GM21717 (cell line): ENCODE measurements around the gene OSBPL7.

ENCODE experiments used
- ATAC-seq: cut with Tn5 transposase; IDR thresholded peaks from one replicate; pipeline ENCODE4 v1.9.1; 2021; ENCODE audit warnings: mild to moderate bottlenecking, moderate library complexity; ENCODE audit not compliant: unreplicated experiment

OSBPL7 gene

DNA sequence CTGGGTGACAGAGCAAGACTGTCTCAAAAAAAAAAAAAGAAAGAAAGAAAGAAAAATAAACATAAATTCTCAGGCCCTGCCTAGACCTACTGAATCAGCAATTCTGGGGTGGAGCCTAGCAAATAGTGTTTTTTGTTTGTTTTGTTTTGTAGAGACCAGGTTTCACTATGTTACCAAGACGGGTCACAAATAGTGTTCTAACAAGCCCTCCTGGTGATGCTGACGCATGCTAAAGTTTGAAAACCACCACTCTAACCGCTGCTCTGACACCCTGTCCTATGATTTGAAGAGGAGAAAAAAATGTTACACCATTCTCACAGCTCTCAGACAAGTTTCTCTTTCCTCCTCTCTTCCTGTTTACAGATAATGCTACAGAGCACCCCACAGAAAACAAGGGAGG is 8.3 kb upstream of the OSBPL7 start:
- ATAC-seq: no peak

DNA sequence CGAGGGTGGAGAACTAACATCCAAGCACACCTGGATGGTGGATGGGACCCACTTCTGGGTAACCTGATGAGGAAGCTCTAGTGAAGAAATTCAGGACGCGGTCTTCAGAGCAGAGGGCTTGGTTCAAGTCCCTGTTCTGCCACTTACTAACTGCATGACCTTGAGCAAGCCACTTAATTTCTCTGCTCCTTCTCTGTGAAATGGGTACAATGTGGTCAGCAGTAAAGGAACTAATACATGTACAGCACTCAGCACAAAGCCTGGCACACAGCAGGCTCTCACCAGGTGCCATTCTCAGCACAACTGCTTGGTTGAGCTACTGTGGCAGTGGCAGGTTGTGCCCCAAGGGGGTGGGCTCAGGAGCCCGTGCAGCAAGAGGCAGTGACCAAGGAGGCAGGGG is 1.9 kb upstream of the OSBPL7 start:
- no peak for ATAC-seq

DNA sequence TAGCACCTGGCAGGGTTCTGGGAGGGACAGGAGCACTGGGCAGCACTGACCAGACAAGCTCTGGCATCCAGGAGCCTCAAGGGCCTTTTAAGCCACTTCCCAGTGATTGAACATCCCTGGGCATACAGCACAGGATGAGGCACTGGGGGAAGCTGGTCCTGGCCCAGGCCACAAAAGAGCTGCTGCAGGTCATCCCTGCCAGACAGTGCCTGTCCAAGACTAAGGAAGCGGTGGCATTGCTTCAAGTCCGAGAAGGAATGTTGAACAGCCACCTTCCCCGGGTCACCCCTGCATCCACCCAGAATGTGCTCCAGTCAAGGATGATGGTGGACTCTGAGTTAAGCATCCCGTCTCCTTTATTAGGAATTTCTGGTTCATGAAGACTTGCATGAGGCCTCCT is 1.2 kb upstream of the OSBPL7 start:
- no peak for ATAC-seq

DNA sequence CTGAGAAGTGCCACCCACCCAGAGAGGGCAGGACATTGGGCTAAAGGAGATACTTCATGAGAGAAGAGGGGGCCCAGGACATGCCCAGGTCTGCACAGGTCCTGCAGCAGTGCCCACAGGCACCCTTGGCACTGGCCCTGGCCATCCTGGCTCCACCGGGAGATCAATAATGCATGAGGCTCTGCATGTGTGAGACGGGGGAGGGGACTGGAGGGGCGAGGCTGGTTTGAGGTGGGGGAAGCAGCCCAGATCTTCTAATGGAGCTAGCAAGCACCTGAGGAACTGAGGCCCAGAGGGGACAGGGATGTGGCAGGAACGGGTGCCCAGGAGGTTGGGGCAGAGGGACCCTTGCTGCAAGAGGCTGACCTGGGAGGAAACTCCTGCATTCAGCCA is 567 bp downstream of the OSBPL7 start:
- no peak for ATAC-seq

- no peak for ATAC-seq
These were observed 1.4 kb downstream of the OSBPL7 start for GRCh38 chr17:47820033-47820789.

DNA sequence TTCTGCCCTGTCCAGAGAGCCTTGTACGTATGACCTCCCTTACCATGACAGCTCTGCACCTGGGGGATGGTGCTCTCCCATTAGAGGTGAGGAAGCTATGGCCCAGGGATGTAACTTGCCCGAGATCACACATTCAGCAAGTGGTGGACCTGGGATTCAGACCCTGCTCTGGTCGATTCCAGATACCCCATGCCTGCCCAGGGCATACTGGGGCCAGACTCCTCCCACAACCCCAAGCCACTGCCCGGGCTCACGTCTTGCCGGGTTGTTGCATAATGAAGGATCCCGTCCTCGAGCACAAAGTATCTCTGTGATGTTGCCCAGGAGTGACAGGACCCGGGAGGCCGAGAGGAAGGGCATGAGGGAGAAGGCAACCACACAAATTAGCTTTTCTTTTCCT is 2.1 kb downstream of the OSBPL7 start:
- ATAC-seq: no peak

DNA sequence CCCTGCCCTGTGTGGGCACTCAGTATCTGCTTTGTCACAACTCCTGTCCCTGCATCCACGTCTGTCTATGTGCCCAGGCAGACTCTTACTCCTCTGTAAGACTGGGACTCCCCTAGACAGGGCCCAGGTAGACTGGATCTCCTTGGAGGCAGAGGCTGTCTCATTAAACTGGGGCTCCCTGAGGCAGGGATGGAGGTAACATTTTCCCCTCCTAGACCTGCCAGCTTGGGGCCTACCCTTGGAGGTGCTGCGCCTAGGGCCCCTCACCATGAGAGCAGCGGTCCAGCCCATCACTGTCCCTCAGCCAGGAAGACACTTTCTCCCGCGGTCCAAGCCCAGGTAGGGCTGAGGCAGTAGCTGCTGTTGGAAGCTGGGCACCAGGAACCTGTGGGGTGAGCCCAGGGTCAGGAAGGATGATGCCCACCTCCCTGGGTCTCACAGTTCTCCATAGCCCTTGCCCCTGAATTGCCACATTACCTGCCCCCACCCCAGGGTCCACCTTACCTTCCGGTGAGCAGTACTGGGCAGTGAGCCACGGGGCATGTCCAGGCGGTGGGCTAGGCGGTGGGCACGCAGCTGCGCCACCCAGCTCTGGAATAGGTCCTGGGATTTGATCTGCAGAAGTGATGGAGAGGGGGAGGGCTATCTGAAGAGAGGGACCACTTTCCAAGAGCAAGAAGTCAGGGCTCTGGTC is 3.4 kb downstream of the OSBPL7 start:
- ATAC-seq: no peak

- ATAC-seq: no peak
These were observed 4.6 kb downstream of the OSBPL7 start for GRCh38 chr17:47816947-47817346.

DNA sequence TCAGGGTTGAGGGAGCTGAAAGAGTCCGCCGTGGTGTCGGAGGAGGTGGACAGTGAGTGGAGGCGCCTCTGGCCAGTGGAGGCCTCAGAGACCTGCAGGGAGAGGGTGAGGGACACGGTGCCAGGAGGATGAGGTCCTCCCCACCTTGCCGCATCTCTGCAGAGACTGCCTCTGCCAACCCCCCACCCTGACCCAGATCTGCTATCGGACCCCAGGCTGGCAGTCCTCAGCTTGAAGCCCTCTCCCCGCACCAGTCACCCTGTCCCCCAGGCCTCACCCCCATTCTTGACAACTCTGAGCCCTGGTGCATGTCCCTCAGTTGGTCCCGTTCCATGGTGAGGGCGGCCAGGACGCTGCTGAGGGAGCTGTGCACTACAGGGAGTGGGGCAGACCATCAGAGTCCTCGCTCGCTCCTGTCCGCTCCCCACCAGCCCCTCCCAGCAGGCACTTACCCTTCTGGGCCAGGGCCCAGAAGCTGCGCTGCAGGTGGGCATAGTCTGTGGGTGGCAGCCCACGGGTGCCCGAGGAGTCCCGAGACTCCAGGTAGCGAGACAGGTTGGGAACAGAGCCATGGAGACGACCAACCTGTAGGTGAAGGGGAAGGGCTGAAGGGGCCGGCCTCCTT is 5.4 kb downstream of the OSBPL7 start:
- ATAC-seq: no peak

- ATAC-seq: no peak
These were observed 6.3 kb downstream of the OSBPL7 start for GRCh38 chr17:47815106-47815918.

GRCh38 chr17:47813512-47814031 is 8.0 kb downstream of the OSBPL7 start:
- no peak for ATAC-seq

GRCh38 chr17:47813077-47813476 is 8.5 kb downstream of the OSBPL7 start:
- no peak for ATAC-seq

DNA sequence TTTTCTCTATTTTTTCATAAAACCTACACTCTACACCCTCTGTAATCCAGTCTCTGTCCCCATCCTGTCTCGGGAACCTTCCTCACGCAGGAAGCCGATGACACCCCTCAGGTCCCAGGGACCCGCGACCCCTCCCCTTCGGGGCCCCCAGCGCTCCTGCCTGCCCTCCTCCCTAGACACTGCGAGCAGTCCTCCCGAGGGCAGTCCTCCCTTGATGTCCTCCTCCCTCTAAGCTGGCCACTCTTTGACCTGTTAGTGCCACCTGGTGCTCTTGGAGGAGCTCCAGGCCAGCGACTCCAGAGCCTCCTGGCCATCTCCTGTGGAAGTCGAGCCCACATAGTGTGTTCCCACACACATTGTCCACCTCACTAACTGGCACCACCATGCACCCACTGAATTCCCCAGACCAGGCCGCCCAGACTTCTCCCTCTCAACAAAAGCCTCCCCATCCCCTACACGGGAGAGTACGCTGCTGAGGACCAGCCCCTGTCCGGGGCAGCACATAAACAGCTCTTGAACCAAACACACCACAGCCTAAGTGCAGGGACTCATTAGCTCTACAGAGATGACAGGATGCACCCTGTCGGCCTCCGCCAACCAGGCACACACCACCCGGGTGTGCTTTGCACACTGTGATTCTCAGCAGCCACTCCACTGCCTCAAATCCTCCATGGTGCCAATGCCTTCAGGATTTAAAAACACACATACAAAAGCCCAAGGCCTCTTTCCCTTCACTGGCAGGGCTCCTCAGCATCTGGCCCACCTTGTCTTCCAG is 9.3 kb downstream of the OSBPL7 start:
- no peak for ATAC-seq

DNA sequence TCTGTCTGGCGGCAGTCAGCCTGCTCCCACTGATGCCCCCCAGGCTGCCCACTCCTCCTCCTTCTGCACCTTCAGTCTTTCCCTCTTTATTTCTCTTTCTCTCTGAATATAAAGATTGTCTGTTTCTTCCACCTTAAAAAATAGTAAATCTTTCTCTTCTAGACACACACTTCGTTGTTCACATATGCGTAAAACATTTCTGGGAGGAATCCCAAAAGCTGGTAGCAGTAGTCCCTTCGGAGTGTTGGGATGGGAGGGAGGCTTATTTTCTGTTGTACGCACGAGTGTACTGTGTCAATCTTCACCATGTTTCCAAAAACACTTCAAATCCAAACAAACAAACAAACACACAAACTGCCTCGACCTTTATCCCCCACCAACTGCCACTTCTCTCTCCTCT is 9.9 kb downstream of the OSBPL7 start:
- no peak for ATAC-seq

DNA sequence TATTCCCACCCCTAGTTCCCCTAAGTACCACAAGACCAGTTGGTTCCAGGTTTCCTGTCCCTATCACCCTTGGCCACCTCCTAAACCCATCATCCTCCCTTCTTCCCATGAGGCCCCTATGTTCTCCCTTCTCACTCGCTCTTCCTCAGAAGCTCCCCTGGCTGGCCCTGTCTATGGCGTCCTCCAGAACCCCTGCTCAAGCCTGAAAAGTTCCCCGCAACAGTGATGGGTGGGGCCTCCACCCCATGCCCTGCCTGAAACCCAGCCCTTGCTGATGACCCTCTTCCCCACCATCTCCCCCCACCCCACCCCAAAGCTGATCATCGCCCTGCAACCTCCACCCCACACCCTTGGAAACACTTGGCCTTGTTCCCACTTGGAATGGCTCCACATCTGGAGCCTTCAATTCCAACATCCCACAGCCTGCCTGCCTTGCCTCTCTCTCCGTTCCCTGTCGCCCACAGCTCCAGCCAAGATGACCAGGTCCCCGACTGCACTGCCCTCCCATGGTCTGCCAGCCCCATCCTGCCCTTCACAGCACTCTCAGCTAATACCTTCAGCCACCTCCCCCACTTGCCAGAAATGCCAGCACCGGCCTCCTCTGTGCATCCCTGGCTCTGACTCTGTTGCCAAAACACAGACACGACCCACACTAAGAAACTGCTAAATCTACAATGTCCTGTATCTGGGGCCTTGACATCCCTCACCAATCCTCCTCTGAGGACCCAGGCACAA is 10.5 kb downstream of the OSBPL7 start:
- no peak for ATAC-seq

- ATAC-seq: no peak
These were observed 11.3 kb downstream of the OSBPL7 start for GRCh38 chr17:47810200-47810821.

- no peak for ATAC-seq
These were observed 12.6 kb downstream of the OSBPL7 start for GRCh38 chr17:47808830-47809480.

DNA sequence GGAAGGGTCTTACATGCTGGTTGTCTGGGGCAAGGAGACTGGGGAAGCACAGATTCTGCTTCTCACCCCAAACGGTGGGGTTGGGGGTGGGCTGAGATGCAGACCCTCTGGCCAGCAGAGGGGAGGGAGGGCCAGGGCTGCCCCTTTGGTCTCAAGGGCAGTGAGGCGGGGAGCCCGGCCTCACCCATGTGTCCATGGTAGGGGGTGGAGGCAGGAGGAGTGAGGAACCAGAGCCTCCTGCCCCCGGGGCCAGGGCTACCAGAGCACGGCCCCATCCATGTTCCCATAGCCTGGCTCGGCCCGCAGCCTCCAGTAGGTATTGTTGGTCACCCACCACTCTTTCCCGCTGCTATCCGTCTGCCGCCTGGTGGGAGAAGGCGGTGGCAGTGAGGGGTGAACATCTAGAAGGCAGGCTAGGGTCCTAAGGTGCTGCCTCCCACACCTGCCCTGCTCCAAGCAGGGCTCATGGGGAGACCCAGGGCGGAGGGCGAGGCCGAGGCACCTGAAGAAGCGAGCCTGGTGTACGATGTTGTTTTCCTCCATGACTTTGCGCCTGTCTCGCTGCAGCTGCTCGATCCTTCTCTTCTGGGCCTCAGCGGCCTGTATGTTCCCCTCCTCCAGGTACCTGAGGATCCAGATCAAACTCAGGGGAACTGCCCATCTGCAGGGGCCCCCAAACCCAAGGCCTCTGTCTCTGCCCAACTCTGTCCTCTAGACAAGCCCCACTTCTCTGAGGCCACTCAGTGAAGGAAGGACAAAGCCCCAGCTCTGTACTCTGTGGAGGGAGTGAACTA is 13.4 kb downstream of the OSBPL7 start:
- ATAC-seq: no peak
